ENCODE measurements around the gene P4HB.

- TF ChIP-seq JUNB (IDR thresholded peaks at IDR 0.05) (no peak), YY1 (IDR thresholded peaks at IDR 0.05; ENCODE audit: low read depth, low read length) (no peak), TAF1 (IDR thresholded peaks at IDR 0.05; ENCODE audit: borderline replicate concordance, low read depth, low read length) (no peak), TCF7 (IDR thresholded peaks at IDR 0.05; ENCODE audit: borderline replicate concordance) (no peak), SUZ12 (IDR thresholded peaks at IDR 0.05; ENCODE audit: unreplicated experiment) (no peak), PML (IDR thresholded peaks at IDR 0.05; ENCODE audit: low read length) (no peak), CTCF (IDR thresholded peaks at IDR 0.05 in 2 of 3, conservative IDR thresholded peaks at IDR 0.05 in 1 of 3; ENCODE audit: control insufficient read depth in 2 of 3, extremely low read depth in 1 of 3, insufficient read depth in 1 of 3, low read depth in 3 of 3, low read length in 3 of 3) (no peak), RAD21 (IDR thresholded peaks at IDR 0.05; ENCODE audit: insufficient read depth, low read depth, low read length) (no peak), MTA2 (IDR thresholded peaks at IDR 0.05; ENCODE audit: low read depth) (no peak), E4F1 (IDR thresholded peaks at IDR 0.05; ENCODE audit: borderline replicate concordance, partially characterized antibody) (no peak)
Observed at GRCh38 chr17:81907219-81908145, 47.1 kb upstream of the P4HB start.
